Skin of body (tissue), 3 donors: Measurements from ENCODE around the gene MAP4. TPM values are rescaled to one million over a fixed set of nuclear protein-coding genes. Genes with fewer than 3 reads are reported as not detected.
A peak's percentile ranks its signal among the peaks of the same experiment; 100 is the strongest.
"Not testable (repeated sequence)": the region's sequence is repeated elsewhere in the genome, so short reads cannot be mapped to it uniquely, and the experiment has no call there.

Experiments used
- DNase-seq: peaks from one replicate; lab custom pipeline; 2025; lab: John Stamatoyannopoulos, UW
- small RNA-seq: library from RNA; depleted of rRNA; stranded (forward); fragments of <200 nt; gene quantifications from one replicate; pipeline ENCODE3, GENCODE V24; 2014; ENCODE audit warnings: low replicate concordance
- total RNA-seq: library from RNA; depleted of rRNA; stranded (reverse); fragments of >200 nt; gene quantifications from one replicate; pipeline ENCODE4 v1.2.3, GENCODE V29; 2014

MAP4 gene
- total RNA-seq, 1 donor from 2014 or later: 88.6 TPM

DNA sequence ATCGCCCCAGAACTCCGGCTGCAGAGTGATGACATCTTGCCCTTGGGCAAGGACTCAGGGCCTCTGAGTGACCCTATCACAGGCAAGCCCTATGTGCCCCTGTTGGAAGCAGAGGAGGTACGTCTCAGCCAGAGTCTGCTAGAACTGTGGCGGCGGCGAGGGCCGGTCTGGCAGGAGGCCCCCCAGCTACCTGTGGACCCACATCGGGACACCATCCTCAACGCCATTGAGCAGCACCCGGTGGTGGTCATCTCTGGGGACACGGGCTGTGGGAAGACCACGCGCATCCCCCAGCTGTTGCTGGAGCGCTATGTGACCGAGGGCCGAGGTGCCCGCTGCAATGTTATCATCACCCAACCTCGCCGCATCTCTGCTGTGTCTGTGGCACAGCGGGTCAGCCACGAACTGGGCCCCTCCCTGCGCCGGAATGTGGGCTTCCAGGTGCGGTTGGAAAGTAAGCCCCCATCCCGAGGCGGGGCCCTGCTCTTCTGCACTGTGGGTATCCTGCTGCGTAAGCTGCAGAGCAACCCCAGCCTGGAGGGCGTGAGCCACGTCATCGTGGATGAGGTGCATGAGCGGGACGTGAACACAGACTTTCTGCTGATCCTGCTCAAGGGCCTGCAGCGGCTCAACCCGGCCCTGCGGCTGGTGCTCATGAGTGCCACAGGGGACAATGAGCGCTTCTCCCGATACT is 169.9 kb downstream of the MAP4 start:
- DNase-seq: no peak

DNA sequence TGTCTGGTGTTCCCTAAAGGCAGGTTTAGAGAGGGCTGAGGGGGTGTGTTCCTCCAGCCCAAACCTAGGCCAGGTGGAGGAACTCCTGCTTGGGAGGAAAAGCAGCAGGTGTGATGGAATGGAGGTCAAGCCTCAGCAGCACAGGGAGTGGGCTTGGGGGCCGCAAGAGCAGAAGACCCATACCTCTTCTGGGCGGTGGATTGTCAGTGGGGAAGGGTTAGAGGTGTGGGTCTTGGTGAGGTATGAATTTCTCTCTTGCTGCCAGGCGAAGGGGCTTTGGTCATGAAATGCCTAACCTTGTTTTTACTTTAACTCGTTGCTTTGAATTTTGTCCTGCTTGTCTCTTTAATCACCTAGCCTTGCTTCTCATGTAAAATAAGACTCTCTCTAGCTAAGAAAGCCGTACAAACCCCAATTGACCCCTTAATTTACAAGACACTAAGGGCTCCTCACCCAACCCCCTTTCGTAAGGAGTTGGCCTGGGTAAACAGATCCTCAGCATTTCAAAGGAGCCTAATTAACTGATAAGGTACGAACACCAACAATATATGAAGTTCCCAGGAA is 174.3 kb downstream of the MAP4 start:
- DNase-seq: no peak

DNA sequence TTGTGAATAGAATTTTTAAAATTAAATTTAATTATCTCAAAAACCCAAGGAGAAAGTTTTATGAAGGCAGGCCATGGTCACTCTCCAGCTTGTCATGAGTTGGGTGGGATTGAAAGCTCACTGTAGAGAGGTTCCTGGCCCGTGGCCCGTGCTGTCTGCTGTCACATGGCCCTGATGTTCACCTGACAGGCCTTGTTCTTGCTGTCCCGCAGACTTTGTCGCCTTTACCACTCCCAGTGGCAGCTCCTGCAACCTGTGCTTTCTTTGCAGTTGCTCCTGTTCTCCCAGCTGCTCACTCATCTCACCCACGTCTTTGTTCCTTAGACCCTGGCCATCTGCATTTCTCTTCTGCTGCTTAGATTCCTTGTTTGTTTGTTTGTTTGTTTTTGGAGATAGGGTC is 177.7 kb downstream of the MAP4 start:
- no peak for DNase-seq

DNA sequence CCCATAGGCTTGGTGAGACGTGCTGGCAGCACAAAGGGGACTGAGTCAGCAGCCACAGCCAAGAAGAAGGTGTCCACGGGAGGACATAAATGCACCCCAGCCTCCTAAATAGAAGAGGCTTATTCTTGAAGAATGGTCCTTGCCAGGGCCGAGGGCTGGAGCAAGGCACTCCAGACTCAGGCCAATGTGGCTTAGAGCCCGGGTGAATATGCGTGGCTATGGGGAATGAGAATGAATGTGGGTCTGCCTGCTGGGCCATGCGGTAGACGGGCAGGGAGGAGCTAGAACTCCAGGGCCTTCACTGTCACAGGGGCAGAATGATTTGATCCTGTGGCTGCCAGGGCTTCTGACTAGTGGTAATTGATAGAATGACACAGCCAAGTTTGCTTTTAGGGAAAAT is 179.2 kb downstream of the MAP4 start:
- DNase-seq: no peak

DNA sequence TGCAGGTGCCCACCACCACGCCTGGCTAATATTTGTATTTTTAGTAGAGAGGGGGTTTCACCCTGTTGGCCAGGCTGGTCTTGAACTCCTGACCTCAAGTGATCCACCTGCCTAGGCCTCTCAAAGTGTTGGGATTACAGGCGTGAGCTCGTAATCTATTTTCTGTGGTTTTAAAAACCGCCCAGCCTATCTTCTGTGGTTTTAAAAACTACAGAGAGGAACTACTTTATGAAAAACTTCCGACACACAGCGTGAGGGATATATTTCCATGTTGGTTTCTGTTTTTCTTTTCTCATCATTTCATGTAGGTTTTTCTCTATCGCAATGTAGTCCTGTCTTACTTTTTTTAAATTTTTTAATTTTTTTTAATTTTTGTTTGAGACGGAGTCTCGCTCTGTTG is 186.7 kb downstream of the MAP4 start:
- DNase-seq: not testable (repeated sequence)

DNA sequence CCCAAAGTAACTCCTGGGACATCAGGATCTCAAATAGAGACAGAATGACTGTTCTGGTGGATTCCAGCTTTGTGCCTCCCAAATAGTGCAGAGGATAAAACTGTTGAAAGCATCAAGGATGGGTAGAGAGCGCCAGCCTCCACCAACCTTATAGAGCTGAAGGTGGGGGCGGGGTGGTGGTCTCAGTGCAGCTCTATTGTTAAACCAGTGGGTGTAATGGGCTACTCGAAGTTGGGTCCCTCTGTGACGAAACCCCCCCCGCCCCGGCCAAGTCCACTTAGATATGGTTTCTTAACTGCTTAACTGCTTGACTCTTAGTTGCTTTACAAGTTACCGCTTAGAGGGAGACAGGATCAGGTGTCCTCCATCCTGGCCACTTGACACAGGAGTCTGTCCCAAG is 190.6 kb downstream of the MAP4 start:
- no peak for DNase-seq

DNA sequence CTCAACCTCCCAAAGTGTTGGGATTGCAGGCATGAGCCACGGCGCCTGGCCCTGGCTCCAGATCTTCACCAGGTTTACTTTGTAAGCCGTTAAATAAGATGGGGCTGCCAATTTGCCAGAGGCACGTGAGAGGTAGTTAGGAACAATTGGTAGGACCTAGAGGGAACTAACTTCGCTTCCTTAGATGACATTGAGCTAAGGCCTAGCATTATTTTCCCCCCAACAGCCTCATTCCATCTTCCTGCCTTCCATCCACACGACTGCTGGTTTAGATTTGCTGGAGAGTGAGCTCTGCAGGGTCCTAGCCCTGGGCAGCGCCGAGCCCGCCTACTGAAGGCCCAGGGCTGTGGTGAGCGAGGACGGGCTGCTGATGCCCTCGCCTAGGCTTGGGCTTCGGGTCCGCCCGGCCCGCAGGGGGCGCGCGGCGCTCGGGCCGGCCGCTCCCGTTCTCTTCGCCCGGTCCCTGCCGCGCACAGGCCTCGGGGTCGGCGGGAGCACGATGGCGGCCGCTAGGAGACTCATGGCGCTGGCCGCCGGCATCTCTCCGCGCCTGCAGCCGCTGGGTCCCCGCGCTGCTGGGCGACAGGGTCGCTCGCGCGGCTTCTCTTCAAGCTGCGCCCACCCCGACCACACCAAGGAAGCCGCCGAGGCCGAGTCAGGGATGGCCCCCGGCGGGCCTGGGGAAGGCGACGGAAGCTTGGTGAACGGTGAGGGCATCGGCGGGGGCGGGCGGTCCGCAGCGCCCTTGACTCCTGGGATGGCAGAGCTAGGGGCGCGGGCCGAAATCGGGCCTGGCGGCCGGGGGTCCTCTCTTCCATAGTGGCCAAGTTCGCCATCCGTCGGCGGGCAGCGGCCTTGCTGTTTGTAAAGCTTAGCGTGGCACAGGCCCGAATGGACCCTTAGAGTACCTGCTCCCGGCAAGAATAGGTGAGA is 191.4 kb downstream of the MAP4 start:
- DNase-seq: peak; percentile 39

DNA sequence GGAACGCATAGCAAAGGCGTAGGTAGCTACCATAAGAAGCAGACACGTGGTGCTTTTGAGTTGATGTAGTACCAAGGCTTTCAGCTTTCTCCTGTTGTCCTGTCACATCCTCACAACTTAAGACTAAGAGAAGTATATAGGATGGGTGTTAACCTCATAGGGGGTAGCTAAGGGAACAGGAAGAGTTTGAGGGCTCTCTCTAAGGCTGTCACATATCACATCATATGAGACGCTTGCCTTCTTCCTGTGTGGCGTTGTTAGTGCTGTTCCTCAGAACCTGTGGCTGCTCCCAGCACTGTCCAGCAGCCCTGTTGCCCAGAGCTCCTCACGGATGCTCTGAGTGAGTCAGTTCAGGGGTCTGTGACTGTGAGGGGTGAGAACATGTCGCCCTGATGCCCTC is 198.6 kb downstream of the MAP4 start:
- no peak for DNase-seq

DNA sequence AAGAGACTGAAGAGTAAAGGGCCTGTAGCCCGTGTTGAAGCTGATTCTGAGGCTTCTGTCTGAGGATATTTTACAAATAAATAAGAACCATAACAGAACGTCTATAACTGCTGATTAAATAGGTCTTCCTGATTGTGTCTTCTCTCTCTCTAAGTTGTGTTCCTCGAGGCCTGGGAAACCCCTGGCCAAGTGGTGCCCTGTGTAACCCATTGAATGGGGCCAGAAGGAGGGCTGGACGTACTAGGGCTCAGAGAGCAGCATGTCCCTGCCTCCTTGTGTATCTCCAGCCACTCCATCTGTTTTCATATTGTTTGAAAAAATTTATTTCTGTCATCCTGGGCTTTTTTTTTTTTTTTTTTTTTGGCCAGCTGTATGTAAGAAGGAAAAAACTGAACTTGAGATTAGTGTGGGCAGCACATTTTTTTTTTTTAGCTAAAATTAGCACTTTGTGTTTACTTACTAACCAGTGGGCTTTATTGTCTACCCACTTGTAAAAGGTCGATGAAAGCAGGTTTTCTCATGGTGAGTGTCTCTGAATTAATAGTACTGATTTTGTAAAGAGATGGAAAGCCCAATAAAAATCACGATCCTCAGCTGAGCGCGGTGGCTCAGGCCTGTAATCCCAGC is 202.6 kb downstream of the MAP4 start:
- DNase-seq: no peak

DNA sequence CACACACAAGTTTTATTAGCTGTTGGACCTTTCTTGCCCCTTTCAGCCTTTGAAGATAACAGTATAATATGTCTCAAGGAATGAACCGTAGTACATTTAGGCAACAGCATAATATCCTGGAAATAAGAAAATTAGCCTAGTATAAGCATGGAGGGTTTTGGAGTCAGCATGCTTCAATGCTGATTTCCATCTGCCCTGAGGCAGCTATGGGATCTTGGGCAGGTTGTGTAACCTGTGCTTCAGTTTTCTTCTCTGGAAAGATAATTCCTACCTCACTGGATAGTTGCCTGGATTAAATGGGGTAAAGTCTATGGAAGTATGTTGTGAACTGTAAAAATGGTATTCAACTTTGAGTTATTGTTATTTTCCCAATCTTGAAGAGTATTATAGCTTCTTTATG is 211.6 kb downstream of the MAP4 start:
- DNase-seq: no peak

DNA sequence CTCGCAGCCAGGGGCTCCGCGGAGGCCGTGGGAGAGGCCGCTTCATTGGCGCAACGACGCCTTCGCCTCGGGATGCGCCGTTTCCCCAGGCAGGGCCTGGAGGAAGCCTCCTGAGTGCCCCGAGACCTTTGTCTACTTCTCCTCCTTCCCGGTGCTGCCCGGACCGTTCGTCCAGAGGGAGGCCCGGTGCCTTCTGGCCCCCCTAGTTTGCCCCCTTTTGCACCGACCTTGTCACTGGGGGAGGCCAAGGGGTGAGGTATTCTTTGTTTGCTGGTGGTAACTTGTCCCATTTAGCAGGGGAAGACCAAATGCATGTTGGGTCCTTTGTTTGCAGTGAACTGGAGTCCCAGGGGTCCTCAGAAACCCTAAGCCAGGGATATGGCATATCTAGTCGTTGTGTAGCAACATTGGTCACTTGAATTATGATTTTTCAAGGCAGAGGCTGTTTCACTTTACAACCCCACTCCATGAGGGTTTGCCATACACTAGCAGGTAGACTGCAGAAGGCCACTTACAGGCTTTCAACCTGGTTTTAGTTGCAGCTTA is 212.7 kb downstream of the MAP4 start:
- DNase-seq: peak; percentile 14

DNA sequence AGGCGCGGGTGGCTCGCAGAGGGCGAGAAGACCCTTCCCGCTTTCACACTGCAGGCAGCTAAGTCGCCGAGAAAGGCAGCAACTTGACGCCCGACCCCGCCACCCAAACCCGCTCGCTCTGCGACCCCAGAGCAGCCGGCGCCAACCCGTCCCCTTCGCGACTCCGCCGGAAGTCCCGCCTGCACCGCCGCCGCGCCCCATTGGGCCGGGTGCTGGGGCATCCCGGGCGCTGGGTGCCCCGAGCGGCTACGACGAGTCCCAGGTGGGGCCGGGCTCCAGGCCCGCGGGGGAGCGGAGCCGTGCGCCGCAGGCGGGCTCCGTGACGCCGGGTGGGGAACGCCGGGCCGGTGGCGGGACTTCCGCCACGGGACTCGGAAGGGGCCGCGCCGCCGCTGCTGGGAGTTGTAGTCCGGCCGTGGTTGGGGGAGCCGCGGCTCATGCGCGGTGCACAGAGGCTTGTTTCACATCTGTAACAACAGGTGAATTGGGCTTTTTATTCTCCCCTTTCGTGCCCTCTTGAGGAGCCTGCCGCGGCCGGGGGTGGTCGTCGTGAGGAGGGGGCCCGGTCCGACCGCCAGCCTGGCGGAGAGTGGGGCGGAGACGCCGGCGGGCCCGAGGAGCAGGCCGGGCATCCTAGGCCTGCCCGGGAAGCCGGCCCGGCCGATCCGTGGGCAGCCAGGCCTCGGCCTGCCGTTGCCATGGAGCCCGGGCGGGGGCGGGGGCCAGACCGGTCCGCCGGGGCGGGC is 213.3 kb downstream of the MAP4 start, which contains the start of gene DHX30:
TSS of gene DHX30 (plus strand) at position 405 of the 746 bp plus-strand sequence. CDS start 7,546 bp downstream, outside the sequence.
- DNase-seq: peak; percentile 49

Small RNAs within 50 kb of the gene (small RNA-seq; reads per million reads assigned to genes)
- not detected for gene AC124916.2
- not detected for gene MIR1226
- not detected for gene RF00019
- gene RF02271: not detected

Other genes with a start within 250 kb of the MAP4 start
- 58.6 TPM for gene SMARCC1, start 234.5 kb downstream of the MAP4 start, total RNA-seq
- gene DHX30, start 213.3 kb downstream of the MAP4 start, total RNA-seq: 42.4 TPM
- gene CDC25A, start 172.0 kb upstream of the MAP4 start, total RNA-seq: 3.4 TPM
- gene CAMP, start 207.1 kb upstream of the MAP4 start, total RNA-seq: 18.3 TPM
- 11.5 TPM for gene ZNF589, start 224.7 kb upstream of the MAP4 start, total RNA-seq